Measurements from ENCODE around the gene LACRT.
A peak's percentile ranks its signal among the peaks of the same experiment; 100 is the strongest.

The LACRT gene

GRCh38 chr12:54625598-54625997, 9.1 kb downstream of the LACRT start:
- DNase-seq (ENCODE audit: low read depth), result no peak
- TF ChIP-seq CTCF (IDR thresholded peaks at IDR 0.05; ENCODE audit: low read length, missing control alignments), result no peak
- H3K4me3 ChIP-seq (replicated peaks; ENCODE audit: low read depth, low read length), result no peak overlapping the region

DNA sequence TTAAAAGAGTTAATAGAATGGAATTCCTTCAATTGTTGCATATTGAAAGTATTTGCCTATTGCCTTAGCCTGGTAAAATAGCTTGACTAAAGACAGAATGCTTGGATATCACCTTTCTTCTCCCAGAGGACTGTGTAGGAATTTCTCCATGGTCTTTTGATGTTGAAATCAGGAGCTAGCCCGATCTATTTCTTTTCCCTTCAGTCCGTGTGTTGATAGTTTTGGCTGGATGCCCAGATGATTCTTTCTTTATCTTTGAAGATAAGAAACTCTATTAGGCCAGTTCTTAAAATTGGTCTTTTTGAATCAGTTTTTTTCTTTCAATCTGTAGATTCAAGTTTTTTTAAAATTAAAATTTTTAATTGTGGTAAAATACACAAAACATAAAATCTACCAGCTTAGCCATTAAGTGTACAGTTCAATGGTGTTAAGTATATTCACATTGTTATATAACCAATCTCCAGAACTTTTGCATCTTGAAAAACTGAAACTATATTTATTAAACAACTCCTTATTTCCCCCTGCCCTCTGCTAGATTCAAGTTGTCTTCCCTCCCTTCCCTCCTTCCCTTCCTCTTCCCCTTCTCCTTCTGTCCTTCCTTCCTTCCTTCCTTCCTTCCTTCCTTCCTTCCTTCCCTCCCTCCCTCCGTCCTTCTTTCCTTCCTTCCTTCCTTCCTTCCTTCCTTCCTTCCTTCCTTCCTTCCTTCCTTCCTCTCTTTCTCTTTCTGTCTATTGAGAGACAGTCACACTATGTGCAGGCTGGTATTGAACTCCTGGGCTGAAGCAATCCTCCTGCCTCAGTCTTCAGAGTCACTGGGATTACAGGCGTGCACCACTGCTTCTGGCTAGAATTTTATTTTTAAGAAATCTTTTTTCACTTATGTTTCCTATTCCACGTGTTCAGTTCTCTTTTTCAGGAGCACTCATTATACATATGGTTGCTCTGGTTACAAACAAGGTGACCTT, 10.1 kb downstream of the LACRT start:
- no peak overlapping the region for H3K4me3 ChIP-seq (replicated peaks; ENCODE audit: low read depth, low read length)
- TF ChIP-seq CTCF (IDR thresholded peaks at IDR 0.05; ENCODE audit: low read length, missing control alignments), result no peak
- peak; percentile 13 for DNase-seq (ENCODE audit: low read depth)

- DNase-seq (ENCODE audit: low read depth), result peak; percentile 13
Observed at GRCh38 chr12:54622463-54623183, 12.1 kb downstream of the LACRT start.

GRCh38 chr12:54616933-54617680, 17.6 kb downstream of the LACRT start:
- no peak for DNase-seq (ENCODE audit: low read depth)
- no peak overlapping the region for H3K4me3 ChIP-seq (replicated peaks; ENCODE audit: low read depth, low read length)
- no peak for TF ChIP-seq CTCF (IDR thresholded peaks at IDR 0.05; ENCODE audit: low read length, missing control alignments)

More at GRCh38 chr12:54622463-54623183, 12.1 kb downstream of the LACRT start:
- TF ChIP-seq CTCF (IDR thresholded peaks at IDR 0.05; ENCODE audit: low read length, missing control alignments), result peak; percentile 35
- no peak overlapping the region for H3K4me3 ChIP-seq (replicated peaks; ENCODE audit: low read depth, low read length)

DNA sequence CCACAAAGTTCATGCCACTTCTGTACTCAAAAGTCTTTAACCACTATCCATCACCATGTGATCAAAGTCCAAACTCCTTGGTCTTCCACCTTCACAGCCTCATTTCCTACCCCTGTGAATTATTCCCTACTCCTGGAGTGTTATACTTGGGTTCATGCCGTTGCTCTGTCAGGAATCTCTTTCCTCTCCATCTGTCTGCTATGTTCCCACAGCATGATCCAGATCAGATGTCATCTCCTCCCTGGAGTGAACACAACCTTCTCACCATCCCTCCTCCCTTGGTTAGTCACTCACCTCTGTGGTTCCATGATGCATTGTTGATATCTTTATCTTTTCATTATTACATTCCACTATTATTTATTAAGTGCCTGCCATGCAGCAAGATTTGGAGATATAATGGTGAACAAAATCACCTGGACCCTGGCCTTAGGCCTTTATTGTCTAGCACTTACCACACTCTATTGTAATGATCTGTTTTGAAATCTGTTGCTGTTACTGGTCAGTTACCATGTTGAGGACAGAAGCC, 22.4 kb downstream of the LACRT start:
- no peak for TF ChIP-seq CTCF (IDR thresholded peaks at IDR 0.05; ENCODE audit: low read length, missing control alignments)
- H3K4me3 ChIP-seq (replicated peaks; ENCODE audit: low read depth, low read length), result no peak overlapping the region
- DNase-seq (ENCODE audit: low read depth), result no peak

- no peak for DNase-seq (ENCODE audit: low read depth)
- no peak overlapping the region for H3K4me3 ChIP-seq (replicated peaks; ENCODE audit: low read depth, low read length)
- no peak for TF ChIP-seq CTCF (IDR thresholded peaks at IDR 0.05; ENCODE audit: low read length, missing control alignments)
Observed at GRCh38 chr12:54611715-54612149, 23.0 kb downstream of the LACRT start.
